HepG2 (cell line): ENCODE measurements around the gene ABHD6. TPM values are rescaled to one million over a fixed set of nuclear protein-coding genes. Genes with fewer than 3 reads are reported as not detected.

Source experiments
- ATAC-seq: fragments of 200-7000 bp; cut with Tn5 transposase; 3 replicates; pipeline ENCODE4 v1.9.1; 2020; ENCODE audit warnings: mild to moderate bottlenecking, moderate library complexity
- BruUV-seq: library from RNA; stranded (reverse); fragments of 400-500 nt; replicated peaks from 2 replicates; lab custom pipeline; 2021; lab: Mats Ljungman, UMichigan
- CTCF ChIA-PET: fragments of 300-600 bp; formaldehyde crosslinking; extraction: SDS; loops from one replicate; lab custom pipeline; 2021; ENCODE audit warnings: low total read pairs, inconsistent platforms, low intra/inter-chr PET ratio; lab: Yijun Ruan, JAX
- POLR2A ChIA-PET: fragments of 350-600 bp; sonication (Branson Sonifier 250); formaldehyde crosslinking; loops from one replicate; lab custom pipeline; 2020; ENCODE audit warnings: antibody characterized with exemption, inconsistent platforms; lab: Yijun Ruan, JAX
- DNase-seq: peaks from one replicate; pipeline ENCODE4 v3.0.0-alpha.2; 2015; ENCODE audit warnings: low spot score
- FAIRE-seq: peaks from 3 replicates; lab custom pipeline; 2011; peaks lifted over from hg19 to GRCh38; lab: Jason Lieb, UNC
- H2AFZ ChIP-seq: one replicate; pipeline ENCODE4 v1.6.1; 2011; ENCODE audit warnings: low read length, inconsistent platforms
- H3K27ac ChIP-seq: fragments of 300-600 bp; 3 replicates; pipeline ENCODE4 v1.8.0; 2011; ENCODE audit warnings: mixed run types, mild to moderate bottlenecking, mixed read lengths, low read length, inconsistent platforms; ENCODE audit not compliant: insufficient read depth; ENCODE audit errors: extremely low read length
- H3K27me3 ChIP-seq, 2 experiments: fragments of 200-600 bp in 1 of 2; 2 replicates in 1 of 2; 3 replicates in 1 of 2; pipeline versions ENCODE4 v1.6.0 to v1.8.0; 2011; ENCODE audit warnings: low read length in 2 of 2, mild to moderate bottlenecking in 2 of 2, moderate library complexity in 2 of 2, inconsistent platforms in 1 of 2; ENCODE audit not compliant: insufficient read depth in 2 of 2, control insufficient read depth in 1 of 2
- H3K36me3 ChIP-seq, 2 experiments: fragments of 200-600 bp in 1 of 2; replicated peaks in 1 of 2; 2 replicates in 1 of 2; 3 replicates in 1 of 2; pipeline versions ENCODE4 v1.5.1 to v1.8.0; 2011; ENCODE audit warnings: low read length in 2 of 2, inconsistent platforms in 1 of 2; ENCODE audit not compliant: insufficient read depth in 2 of 2, control insufficient read depth in 1 of 2
- H3K4me1 ChIP-seq: 2 replicates; pipeline ENCODE4 v1.5.1; 2012; ENCODE audit warnings: low read length, inconsistent platforms; ENCODE audit not compliant: insufficient read depth
- H3K4me2 ChIP-seq: 2 replicates; pipeline ENCODE4 v1.6.0; 2011; ENCODE audit warnings: low read depth, low read length, inconsistent platforms
- H3K4me3 ChIP-seq, 3 experiments: fragments of 200-600 bp in 1 of 3; sonication (generic), shearing (Covaris generic) in 1 of 3; replicated peaks in 1 of 3; 2 replicates each; pipeline ENCODE4 v1.5.1; 2011 to 2016; ENCODE audit warnings: low read length in 3 of 3, inconsistent platforms in 2 of 3, low read depth in 2 of 3, mild to moderate bottlenecking in 2 of 3, control low read depth in 1 of 3, mixed read lengths in 1 of 3; ENCODE audit not compliant: insufficient read depth in 1 of 3
- H3K79me2 ChIP-seq: one replicate; pipeline ENCODE4 v1.6.1; 2011; ENCODE audit warnings: low read length, inconsistent platforms; ENCODE audit not compliant: insufficient read depth
- H3K9ac ChIP-seq: 2 replicates; pipeline ENCODE4 v1.6.0; 2011; ENCODE audit warnings: mild to moderate bottlenecking, low read depth, low read length, inconsistent platforms; ENCODE audit not compliant: insufficient read depth
- H3K9me3 ChIP-seq: 2 replicates; pipeline ENCODE4 v1.5.1; 2012; ENCODE audit warnings: mild to moderate bottlenecking, low read length
- H4K20me1 ChIP-seq: 2 replicates; pipeline ENCODE4 v1.6.0; 2011; ENCODE audit warnings: inconsistent platforms, mild to moderate bottlenecking, low read length, moderate library complexity; ENCODE audit not compliant: insufficient read depth
- CHCHD3 ChIP-seq: sonication (generic); formaldehyde crosslinking; IDR thresholded peaks from 2 replicates; pipeline ENCODE4 v1.8.0; 2022; ENCODE audit warnings: mild to moderate bottlenecking, missing genetic modification reagents, moderate library complexity
- PAWR ChIP-seq: sonication (generic); formaldehyde crosslinking; IDR thresholded peaks from 2 replicates; pipeline ENCODE4 v1.4.0; 2020; ENCODE audit warnings: missing genetic modification reagents, mild to moderate bottlenecking, borderline replicate concordance
- REXO4 ChIP-seq: sonication (generic); formaldehyde crosslinking; IDR thresholded peaks from 2 replicates; pipeline ENCODE4 v1.8.0; 2022; ENCODE audit warnings: missing genetic modification reagents, mild to moderate bottlenecking, borderline replicate concordance
- ZNF18 ChIP-seq: sonication (generic); formaldehyde crosslinking; IDR thresholded peaks from 2 replicates; pipeline ENCODE4 v1.8.0; 2022; ENCODE audit warnings: mild to moderate bottlenecking, missing genetic modification reagents; ENCODE audit not compliant: insufficient replicate concordance
- WGBS: methylation state at CpG from one replicate; pipeline ENCODE4 v1.1.6; 2017; ENCODE audit warnings: low lambda C conversion rate; 5-methylcytosine and 5-hydroxymethylcytosine counted together
- in situ Hi-C: cut with HindIII; loops from 2 replicates; pipeline ENCODE4 v1.10.0; 2017; ENCODE audit warnings: low pct_unique_long_range_greater_than_20kb; ENCODE audit not compliant: extremely low pct_ligation_motif_present
- intact Hi-C: fragments of 100-400 bp; cut with micrococcal nuclease; formaldehyde crosslinking; loops from one replicate; pipeline ENCODE4 v1.10.0; 2022; ENCODE audit not compliant: unreplicated experiment
- polyA plus RNA-seq, 8 experiments: library from polyadenylated mRNA; depleted of rRNA in 3 of 8; stranded (reverse) in 7 of 8; unstranded in 1 of 8; fragments of >200 nt; fragmentation: Illumina TruSeq in 4 of 8; extraction: Trizol in 4 of 8; gene quantifications; 2 replicates each; pipeline versions ENCODE4 v1.2.1 to v1.2.3, GENCODE V29; 2011 to 2016; ENCODE audit warnings: low read depth in 4 of 8, missing spikeins in 1 of 8, mixed read lengths in 1 of 8; ENCODE audit not compliant: insufficient read depth in 1 of 8
- total RNA-seq, 5 experiments: library from RNA; depleted of rRNA; stranded (reverse); fragments of >200 nt; fragmentation: Illumina TruSeq; extraction: Trizol; gene quantifications; 2 replicates each; pipeline ENCODE4 v1.2.3, GENCODE V29; 2016; ENCODE audit warnings: low read depth in 1 of 5

ABHD6 gene
- total and polyA plus RNA-seq, 2 of the 13 experiments (the other 11 are each of a cell fraction or from before 2014, with no cell fraction given), result 9.0 to 17.2 TPM

GRCh38 chr3:58256511-58256910, 18.9 kb downstream of the ABHD6 start (continued):
- TF ChIP-seq ZNF18 (CRISPR knock-in tag) (no peak), REXO4 (no peak)

GRCh38 chr3:58258392-58259055, 20.9 kb downstream of the ABHD6 start:
- Histone ChIP-seq H3K9me3 (no peaks in the 10 kb centered on the region), H3K4me3 (no peak overlapping the region), H2AFZ (no peak overlapping the region), H4K20me1 (no peaks in the 10 kb centered on the region), H3K4me2 (no peak overlapping the region), H3K27me3 (no peaks in the 10 kb centered on the region), H3K9ac (no peak overlapping the region), H3K4me1 (peaks cover 4% of the 10 kb centered on the region; the same call in 1 of the 2 replicates), H3K36me3 (peaks cover 4 to 16% of the 10 kb centered on the region in 2 experiments), H3K79me2 (no peaks in the 10 kb centered on the region)
- WGBS, result 97% methylated on average over 10 of the region's 10 CpGs
- DNase-seq, result no peak
- POLR2A ChIA-PET, result no interaction called here
- no TSS peak for BruUV-seq
- intact Hi-C loops, result no loop called here
- in situ Hi-C loops, result no loop called here
- CTCF ChIA-PET, result no interaction called here
- no peak for ATAC-seq
- TF ChIP-seq PAWR (CRISPR knock-in tag) (no peak), CHCHD3 (CRISPR knock-in tag) (no peak)
- TF ChIP-seq, all 625 proteins: peak for 0
- FAIRE-seq, result no peak
- H3K27ac ChIP-seq, result no peak overlapping the region
